Vagina (tissue), 2 donors: Measurements from ENCODE around the gene TNFRSF19.

Experiments used
- POLR2A ChIP-seq, 2 donors: fragments of 450-650 bp; IDR thresholded peaks; one replicate each; pipeline ENCODE4 v1.6.1; 2017; ENCODE audit warnings: antibody characterized with exemption in 2 of 2, mild to moderate bottlenecking in 2 of 2, moderate library complexity in 2 of 2
- POLR2AphosphoS5 ChIP-seq, 2 donors: sonication (generic); formaldehyde crosslinking; IDR thresholded peaks; one replicate each; pipeline ENCODE4 v1.9.0; 2017; ENCODE audit warnings: antibody characterized with exemption in 2 of 2, mild to moderate bottlenecking in 2 of 2, low read depth in 1 of 2; ENCODE audit not compliant: insufficient read depth in 1 of 2
- TF ChIP-seq, protein P1 (sequence below), 3 experiments: fragments of 450-650 bp in 2 of 3; fragments of 200-600 bp in 1 of 3; sonication (generic) in 1 of 3; IDR thresholded peaks; one replicate each; pipeline ENCODE4 v1.5.1; 2017 to 2019; ENCODE audit warnings: antibody characterized with exemption in 3 of 3, mild to moderate bottlenecking in 2 of 3, moderate library complexity in 2 of 3

- TF ChIP-seq, protein P1, sequence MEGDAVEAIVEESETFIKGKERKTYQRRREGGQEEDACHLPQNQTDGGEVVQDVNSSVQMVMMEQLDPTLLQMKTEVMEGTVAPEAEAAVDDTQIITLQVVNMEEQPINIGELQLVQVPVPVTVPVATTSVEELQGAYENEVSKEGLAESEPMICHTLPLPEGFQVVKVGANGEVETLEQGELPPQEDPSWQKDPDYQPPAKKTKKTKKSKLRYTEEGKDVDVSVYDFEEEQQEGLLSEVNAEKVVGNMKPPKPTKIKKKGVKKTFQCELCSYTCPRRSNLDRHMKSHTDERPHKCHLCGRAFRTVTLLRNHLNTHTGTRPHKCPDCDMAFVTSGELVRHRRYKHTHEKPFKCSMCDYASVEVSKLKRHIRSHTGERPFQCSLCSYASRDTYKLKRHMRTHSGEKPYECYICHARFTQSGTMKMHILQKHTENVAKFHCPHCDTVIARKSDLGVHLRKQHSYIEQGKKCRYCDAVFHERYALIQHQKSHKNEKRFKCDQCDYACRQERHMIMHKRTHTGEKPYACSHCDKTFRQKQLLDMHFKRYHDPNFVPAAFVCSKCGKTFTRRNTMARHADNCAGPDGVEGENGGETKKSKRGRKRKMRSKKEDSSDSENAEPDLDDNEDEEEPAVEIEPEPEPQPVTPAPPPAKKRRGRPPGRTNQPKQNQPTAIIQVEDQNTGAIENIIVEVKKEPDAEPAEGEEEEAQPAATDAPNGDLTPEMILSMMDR (IDR thresholded peaks at IDR 0.05): no peak
- TF ChIP-seq POLR2A (IDR thresholded peaks at IDR 0.05): no peak
- no peak for TF ChIP-seq POLR2AphosphoS5 (IDR thresholded peaks at IDR 0.05; ENCODE audit: insufficient read depth in 1 of 2, low read depth in 1 of 2)
These were observed 61.3 kb downstream of the TNFRSF19 start for GRCh38 chr13:23631311-23632047.
